K562 (cell line): ENCODE measurements around the gene SLC30A3. TPM values are rescaled to one million over a fixed set of nuclear protein-coding genes. Genes with fewer than 3 reads are reported as not detected.

Experiments
- AFF4 ChIP-seq: sonication (generic); formaldehyde crosslinking; IDR thresholded peaks from 2 replicates; pipeline ENCODE4 v1.8.0; 2023; ENCODE audit warnings: mild to moderate bottlenecking, missing genetic modification reagents
- BMI1 ChIP-seq: fragments of 150-350 bp; IDR thresholded peaks from 2 replicates; pipeline ENCODE4 v1.6.1; 2014; ENCODE audit warnings: low read length
- DEAF1 ChIP-seq: fragments of 450-650 bp; formaldehyde crosslinking; IDR thresholded peaks from 2 replicates; pipeline ENCODE4 v1.4.0; 2020; ENCODE audit warnings: mild to moderate bottlenecking, moderate library complexity
- EWSR1 ChIP-seq: fragments of 450-650 bp; IDR thresholded peaks from 2 replicates; pipeline ENCODE4 v1.6.1; 2018; ENCODE audit warnings: borderline replicate concordance, mild to moderate bottlenecking, low read depth, moderate library complexity; ENCODE audit not compliant: partially characterized antibody
- HMG20A ChIP-seq: fragments of 450-650 bp; formaldehyde crosslinking; conservative IDR thresholded peaks from 2 replicates; pipeline ENCODE4 v1.4.0; 2020; ENCODE audit warnings: mild to moderate bottlenecking, mixed read lengths
- HMGN3 ChIP-seq: IDR thresholded peaks from 2 replicates; pipeline ENCODE4 v1.6.1; 2011; ENCODE audit warnings: borderline replicate concordance, low read depth, mild to moderate bottlenecking, mixed read lengths, low read length; ENCODE audit not compliant: insufficient read length; ENCODE audit errors: extremely low read depth
- MAX ChIP-seq: sonication (generic); formaldehyde crosslinking; IDR thresholded peaks from 2 replicates; pipeline ENCODE4 v1.9.0; 2022; ENCODE audit warnings: mild to moderate bottlenecking, missing genetic modification reagents
- NCOA6 ChIP-seq: fragments of 450-650 bp; IDR thresholded peaks from 2 replicates; pipeline ENCODE4 v1.6.1; 2017; ENCODE audit warnings: mild to moderate bottlenecking
- NEUROD1 ChIP-seq: fragments of 150-350 bp; IDR thresholded peaks from 2 replicates; pipeline ENCODE4 v1.6.1; 2014; ENCODE audit warnings: borderline replicate concordance, low read length, low read depth; ENCODE audit not compliant: partially characterized antibody
- NFIC ChIP-seq: fragments of 450-650 bp; IDR thresholded peaks from 2 replicates; pipeline ENCODE4 v1.6.1; 2017; ENCODE audit warnings: mild to moderate bottlenecking, inconsistent platforms
- POLR2G ChIP-seq: fragments of 200-400 bp; formaldehyde crosslinking; IDR thresholded peaks from 2 replicates; pipeline ENCODE4 v1.6.1; 2017; ENCODE audit warnings: low read depth, mild to moderate bottlenecking, antibody characterized with exemption, low read length, moderate library complexity
- RBFOX2 ChIP-seq: fragments of 200-400 bp; formaldehyde crosslinking; IDR thresholded peaks from 2 replicates; pipeline ENCODE4 v1.6.1; 2017; ENCODE audit warnings: low read depth, mild to moderate bottlenecking, low read length, moderate library complexity
- SP2 ChIP-seq: IDR thresholded peaks from 2 replicates; pipeline ENCODE4 v1.6.1; 2011; ENCODE audit warnings: mild to moderate bottlenecking, low read depth, low read length, moderate library complexity; ENCODE audit not compliant: poor library complexity, severe bottlenecking; ENCODE audit errors: extremely low read depth
- SUPT5H ChIP-seq: fragments of 450-650 bp; IDR thresholded peaks from 2 replicates; pipeline ENCODE4 v1.6.1; 2016
- TAL1 ChIP-seq: fragments of 450-650 bp; IDR thresholded peaks from 2 replicates; pipeline ENCODE4 v1.6.1; 2016; ENCODE audit warnings: mild to moderate bottlenecking
- UBTF ChIP-seq, 2 experiments: IDR thresholded peaks; 2 replicates each; pipeline ENCODE4 v1.6.1; 2012; ENCODE audit warnings: improper control_type of control experiment in 2 of 2, low read depth in 2 of 2, low read length in 2 of 2, borderline replicate concordance in 1 of 2
- ZNF140 ChIP-seq: fragments of 250-450 bp; sonication (Bioruptor Pico); IDR thresholded peaks from 2 replicates; pipeline ENCODE4 v1.8.0; 2021; ENCODE audit warnings: moderate library complexity, mild to moderate bottlenecking, inconsistent platforms
- ZNF696 ChIP-seq: fragments of 250-450 bp; sonication (Bioruptor Pico); conservative IDR thresholded peaks from 2 replicates; pipeline ENCODE4 v1.4.0; 2020; ENCODE audit warnings: mild to moderate bottlenecking, moderate library complexity
- ZNF76 ChIP-seq: fragments of 250-450 bp; sonication (Bioruptor Pico); IDR thresholded peaks from 2 replicates; pipeline ENCODE4 v1.4.0; 2020; ENCODE audit warnings: mild to moderate bottlenecking, moderate library complexity, borderline replicate concordance
- polyA plus RNA-seq, 8 experiments: library from polyadenylated mRNA; depleted of rRNA in 4 of 8; stranded (reverse) in 5 of 8; unstranded in 3 of 8; fragments of >200 nt; fragmentation: Nextera tagmentation in 2 of 8; fragmentation: Illumina TruSeq in 1 of 8; extraction: Ambion mirVana in 2 of 8; extraction: Trizol in 1 of 8; gene quantifications; 2 replicates each; pipeline versions ENCODE4 v1.2.1 to v1.2.3, GENCODE V29; 2011 to 2014; ENCODE audit warnings: inconsistent platforms in 1 of 8, missing spikeins in 1 of 8
- total RNA-seq, 7 experiments: library from RNA; depleted of rRNA in 6 of 7; stranded (reverse); fragments of >200 nt in 6 of 7; fragmentation: Illumina TruSeq in 2 of 7; extraction: Trizol in 2 of 7; gene quantifications; 2 replicates each; pipeline versions ENCODE4 v1.2.1 to v1.2.3, GENCODE V29; 2011 to 2021; ENCODE audit warnings: low replicate concordance in 1 of 7

SLC30A3 gene
- total and polyA plus RNA-seq, 9 of the 15 experiments (the other 6 are each of a cell fraction or from before 2014, with no cell fraction given) = 0.03 to 2.7 (median 0.89) TPM; not detected in 1

GRCh38 chr2:27249891-27250651 lies 12.8 kb downstream of the SLC30A3 start (continued):
- TF ChIP-seq ZNF140 (CRISPR knock-in tag) = no peak
- peak; percentile 80 to 93 for TF ChIP-seq UBTF (IDR thresholded peaks at IDR 0.05; ENCODE audit: borderline replicate concordance in 1 of 2, low read depth in 2 of 2, low read length in 2 of 2)
- TF ChIP-seq NEUROD1 = no peak
- TF ChIP-seq NCOA6 = no peak
- peak; percentile 33; the same call in 1 of the 2 replicates for TF ChIP-seq MAX (CRISPR knock-in tag)
- no peak for TF ChIP-seq ZNF76
- peak; percentile 95 for TF ChIP-seq DEAF1 (CRISPR knock-in tag)
- TF ChIP-seq HMG20A (CRISPR knock-in tag) = no peak
- no peak for TF ChIP-seq BMI1
- TF ChIP-seq SP2 = no peak
- no peak for TF ChIP-seq ZNF696 (CRISPR knock-in tag)
- TF ChIP-seq POLR2G = peak; percentile 69
- no peak for TF ChIP-seq TAL1
- no peak for TF ChIP-seq SUPT5H
- peak; percentile 49; the same call in 1 of the 2 replicates for TF ChIP-seq RBFOX2
- peak; percentile 23; the same call in 1 of the 2 replicates for TF ChIP-seq NFIC
- no peak for TF ChIP-seq EWSR1
- TF ChIP-seq AFF4 = peak; percentile 53; the same call in 1 of the 2 replicates
- TF ChIP-seq HMGN3 = peak; percentile 71
